Left cardiac atrium (tissue), 4 donors: ENCODE measurements around the gene PAQR6. TPM values are rescaled to one million over a fixed set of nuclear protein-coding genes. Genes with fewer than 3 reads are reported as not detected.
"Not testable (repeated sequence)": the region's sequence is repeated elsewhere in the genome, so short reads cannot be mapped to it uniquely, and the experiment has no call there.

ENCODE experiments used
- ATAC-seq, 2 donors: fragments of 200-7000 bp; cut with Tn5 transposase; one replicate each; pipeline ENCODE4 v1.9.1; 2020; ENCODE audit warnings: mild to moderate bottlenecking in 2 of 2, moderate library complexity in 2 of 2
- DNase-seq: peaks from one replicate; pipeline ENCODE4 v3.0.0-alpha.2; 2020
- intact Hi-C, 2 donors: fragments of 100-400 bp; cut with DNase I; formaldehyde crosslinking; loops; one replicate each; pipeline versions ENCODE4 v1.14.1 to v1.15.1; 2022 to 2023
- total RNA-seq, 2 donors: library from RNA; stranded (reverse); fragmentation: NEBNext Ultra II Directional; extraction: Animal tissue kit (Norgen Biotek cat#: 25700); gene quantifications; one replicate each; pipeline ENCODE4 v1.2.1, GENCODE V29; 2021
- donor health status: DM: no; HTN: yes; CAD: no.
- donor health status: DM: no; HTN: yes; CAD: no; lungs with severe emphysema.
- donor health status: DM: yes; HTN: yes; CAD: no.
- donor health status: Dilated cardiomyopathy.

PAQR6 gene
- total RNA-seq, 2 donors from 2014 or later: 0.71 to 1.3 TPM

DNA sequence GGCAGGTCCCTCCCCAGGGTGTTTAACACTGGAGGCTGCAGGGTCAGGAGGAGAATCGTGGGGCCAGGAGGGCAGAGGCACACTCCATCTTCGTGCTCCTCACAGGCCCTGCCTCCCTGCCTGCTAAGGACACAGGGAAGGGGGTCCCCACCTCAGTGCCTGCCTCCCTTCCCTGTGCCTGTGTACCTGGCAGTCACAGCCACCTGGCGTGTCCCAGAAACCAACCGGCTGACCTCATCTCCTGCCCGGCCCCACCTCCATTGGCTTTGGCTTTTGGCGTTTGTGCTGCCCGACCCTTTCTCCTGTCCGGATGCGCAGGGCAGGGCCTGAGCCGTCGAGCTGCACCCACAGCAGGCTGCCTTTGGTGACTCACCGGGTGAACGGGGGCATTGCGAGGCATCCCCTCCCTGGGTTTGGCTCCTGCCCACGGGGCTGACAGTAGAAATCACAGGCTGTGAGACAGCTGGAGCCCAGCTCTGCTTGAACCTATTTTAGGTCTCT, 6.5 kb downstream of the PAQR6 start:
- ATAC-seq (no peak), DNase-seq (no peak)
- intact Hi-C loops: no loop called here

DNA sequence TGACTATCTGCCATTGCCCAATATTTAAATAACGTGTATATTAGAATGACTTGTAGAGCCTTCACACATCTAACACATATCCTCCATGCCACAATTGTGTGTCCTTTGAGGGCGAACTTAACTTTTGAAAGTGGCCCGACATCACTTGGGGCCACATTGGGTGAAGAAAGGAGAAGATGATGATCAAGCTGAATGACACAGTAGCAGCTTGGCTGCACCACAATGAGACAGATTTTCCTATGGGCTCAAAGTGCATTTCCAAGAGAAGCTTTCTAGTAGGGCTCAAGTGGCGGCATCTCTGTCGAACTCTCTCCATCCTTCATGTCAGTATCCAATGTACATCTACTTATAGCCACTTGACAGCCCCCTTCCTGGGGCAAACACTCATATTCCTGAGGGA, 9.6 kb downstream of the PAQR6 start:
- ATAC-seq: no peak
- intact Hi-C loops: no loop called here
- no peak for DNase-seq

DNA sequence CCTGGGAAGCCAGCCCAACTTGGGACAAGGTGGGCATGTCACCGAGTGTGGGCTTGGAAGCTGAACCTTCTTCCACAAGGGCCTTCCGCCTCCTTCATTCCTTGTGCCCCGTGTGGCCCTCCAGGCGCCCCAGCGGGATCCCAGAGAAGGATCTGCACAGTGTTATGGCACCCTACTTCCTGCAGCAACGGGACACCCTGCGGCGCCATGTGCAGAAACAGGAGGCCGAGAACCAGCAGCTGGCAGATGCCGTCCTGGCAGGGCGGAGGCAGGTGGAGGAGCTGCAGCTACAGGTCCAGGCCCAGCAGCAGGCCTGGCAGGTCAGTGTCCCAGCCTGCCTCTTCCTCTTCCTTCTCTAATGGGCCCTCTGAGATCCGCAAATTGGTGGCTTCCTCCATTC, 11.7 kb downstream of the PAQR6 start:
- intact Hi-C loops: no loop called here
- DNase-seq: no peak
- ATAC-seq: no peak

DNA sequence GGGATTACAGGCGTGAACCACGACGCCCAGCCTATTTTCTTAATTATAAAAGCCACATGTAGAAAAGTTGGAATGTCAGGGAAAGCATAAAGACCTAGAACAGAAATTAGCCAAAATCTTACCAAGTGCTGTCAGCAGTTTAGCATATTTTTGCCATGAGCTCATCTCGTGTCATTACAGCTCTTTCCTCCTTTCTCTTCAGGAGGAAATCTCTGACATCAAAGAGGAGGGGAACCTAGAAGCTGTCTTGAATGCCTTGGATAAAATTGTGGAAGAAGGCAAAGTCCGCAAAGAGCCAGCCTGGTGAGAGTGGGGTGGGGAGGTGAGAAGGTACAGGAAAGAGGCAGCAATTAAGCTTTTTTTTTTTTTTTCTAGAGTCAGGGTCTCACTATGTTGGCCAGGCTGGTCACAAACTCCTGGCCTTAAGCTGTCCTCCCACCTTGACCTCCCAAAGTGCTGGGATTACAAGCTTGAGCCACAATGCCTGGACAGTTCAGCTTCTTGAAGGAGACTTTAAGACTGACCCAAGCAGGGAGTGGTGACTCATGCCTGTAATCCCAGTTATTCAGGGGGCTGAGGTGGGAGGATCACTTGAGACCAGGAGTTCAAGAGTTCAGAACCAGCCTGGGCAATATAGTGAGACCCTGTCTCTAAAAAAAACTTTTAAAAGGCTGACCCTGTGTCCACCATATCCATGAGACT, 14.3 kb downstream of the PAQR6 start:
- no peak for DNase-seq
- peak in 1 of 2 donors; percentile 61 for ATAC-seq
- intact Hi-C loops: no loop called here

DNA sequence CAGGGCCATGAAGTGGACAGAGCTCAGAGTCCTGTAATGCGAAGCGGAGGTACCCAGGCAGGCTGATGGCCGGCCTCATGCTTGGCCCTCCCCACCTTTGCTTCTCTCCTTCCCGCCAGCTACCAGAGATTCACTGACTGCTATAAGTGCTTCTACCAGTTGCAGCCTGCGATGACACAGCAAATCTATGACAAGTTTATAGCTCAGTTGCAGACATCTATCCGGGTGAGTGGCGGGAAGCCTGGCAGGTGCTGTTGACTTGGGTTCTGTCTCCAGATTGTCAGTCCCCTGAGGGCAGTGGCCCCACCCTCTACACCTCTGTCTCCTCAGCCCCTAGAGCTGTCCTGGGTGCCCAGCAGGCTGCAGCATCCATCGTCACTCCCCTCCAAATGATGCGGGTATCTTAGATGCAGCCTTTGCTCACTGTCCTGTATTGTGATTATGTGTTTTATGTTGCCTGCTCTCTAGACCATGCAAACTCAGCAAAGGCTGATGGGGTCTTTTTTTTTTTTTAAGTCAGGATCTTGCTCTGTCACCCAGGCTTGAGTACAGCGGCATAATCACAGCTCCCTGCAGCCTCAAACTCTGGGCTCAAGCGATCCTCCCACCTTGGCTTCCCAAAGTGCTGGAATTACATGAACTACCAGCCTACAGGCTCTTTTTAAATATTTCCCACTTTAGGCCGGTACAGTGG, 15.5 kb downstream of the PAQR6 start:
- intact Hi-C loops: no loop called here
- DNase-seq (no peak), ATAC-seq (no peak)

DNA sequence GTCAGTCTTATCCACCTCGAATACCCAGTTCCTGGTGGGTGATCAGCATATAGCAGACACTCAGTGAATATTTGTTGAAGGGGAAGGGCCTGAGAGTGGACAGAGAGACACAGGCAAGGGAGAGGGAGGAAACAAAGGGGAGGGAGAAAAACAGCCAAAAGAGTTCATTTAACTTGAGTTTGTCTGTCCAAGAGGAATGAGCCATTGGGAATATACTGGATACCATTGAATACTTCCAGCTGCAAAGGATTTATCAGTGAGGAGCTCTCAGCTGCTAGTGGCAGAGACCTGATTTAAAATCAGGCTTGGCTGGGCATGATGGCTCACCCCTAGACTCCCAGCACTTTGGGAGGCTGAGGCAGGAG, 17.4 kb downstream of the PAQR6 start:
- ATAC-seq: no peak
- no peak for DNase-seq

DNA sequence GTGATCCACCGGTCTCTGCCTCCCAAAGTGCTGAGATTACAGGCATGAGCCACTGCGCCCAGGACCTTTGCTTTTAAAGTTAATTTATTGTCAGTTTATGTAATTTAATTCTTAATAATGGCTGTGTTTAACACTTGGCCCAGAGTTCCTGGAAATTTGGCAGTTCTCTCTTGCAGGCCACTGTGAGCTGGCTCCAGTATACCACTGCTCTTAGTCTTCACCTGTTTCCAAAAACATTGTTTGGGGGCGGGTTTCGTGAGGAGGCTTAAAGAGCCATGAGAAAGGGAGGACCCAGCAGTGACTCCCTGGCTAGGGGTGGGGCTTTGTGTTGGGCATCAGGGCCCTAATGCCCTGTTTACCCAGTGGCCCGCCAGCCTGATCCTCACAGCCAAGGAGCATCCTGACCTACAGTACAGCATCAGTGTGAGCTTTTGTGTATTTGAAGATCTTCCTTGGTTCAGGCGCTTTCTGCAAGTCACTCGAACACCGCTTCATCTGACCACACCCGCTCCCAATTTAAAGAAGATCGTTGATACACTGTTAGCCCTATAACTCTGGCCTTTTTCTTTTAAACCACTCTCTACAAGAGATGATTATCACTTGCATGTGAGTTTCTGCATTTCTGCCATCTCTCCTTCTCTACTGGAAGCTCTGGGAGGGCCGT, 17.9 kb downstream of the PAQR6 start:
- no peak for DNase-seq
- intact Hi-C loops: loop anchor here in 1 of 2 donors (5.0 kb wide), 2 partner anchors 83 to 138 kb away; no protein-coding TSS in a partner anchor
- ATAC-seq: no peak

More for the DNA sequence above, 17.4 kb downstream of the PAQR6 start:
- intact Hi-C loops: no loop called here

DNA sequence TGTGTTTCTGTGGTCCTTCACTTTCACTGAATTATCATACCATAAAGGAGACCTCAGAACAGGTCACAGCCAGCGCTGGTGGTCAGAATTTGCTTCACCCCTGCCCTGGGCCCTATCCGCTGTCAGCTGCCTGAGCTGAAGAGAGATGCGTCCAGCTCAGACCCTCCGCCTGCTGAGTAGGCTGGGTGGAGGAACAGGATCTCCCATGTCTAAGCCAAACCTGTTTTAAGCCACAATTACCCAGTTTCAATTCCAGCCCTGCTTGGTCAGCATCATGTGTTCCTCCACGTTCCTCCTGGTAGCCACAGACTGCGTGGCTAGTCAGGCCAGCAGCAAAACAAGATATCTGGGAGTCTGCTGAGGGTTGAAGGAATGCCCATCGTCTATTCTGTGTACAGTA, 19.4 kb downstream of the PAQR6 start:
- ATAC-seq (no peak), DNase-seq (no peak)
- intact Hi-C loops: loop anchor here in 1 of 2 donors (5.0 kb wide), 2 partner anchors 81 to 136 kb away; no protein-coding TSS in a partner anchor

DNA sequence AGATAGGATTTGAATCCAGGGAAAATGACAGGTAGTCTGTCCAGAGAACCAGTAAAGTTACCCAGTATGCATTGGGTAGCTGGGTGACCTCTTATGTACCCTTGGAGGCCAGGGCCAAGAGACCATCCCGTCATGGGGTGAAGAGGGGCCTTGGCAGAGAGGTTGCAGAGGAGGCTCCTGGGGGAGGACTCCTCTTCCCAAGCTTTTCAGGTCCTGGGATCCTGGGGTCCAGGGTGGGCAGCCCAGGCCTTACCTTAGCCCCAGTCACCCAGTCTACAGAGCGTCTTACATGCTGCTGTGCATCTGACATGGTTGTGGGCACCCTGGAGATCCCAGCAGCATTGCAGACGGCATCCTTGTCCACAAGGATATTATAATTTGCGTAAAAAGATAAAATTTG, 21.1 kb downstream of the PAQR6 start:
- ATAC-seq: no peak
- DNase-seq: no peak
- intact Hi-C loops: loop anchor here in 1 of 2 donors (5.0 kb wide), 2 partner anchors 79 to 134 kb away; no protein-coding TSS in a partner anchor

DNA sequence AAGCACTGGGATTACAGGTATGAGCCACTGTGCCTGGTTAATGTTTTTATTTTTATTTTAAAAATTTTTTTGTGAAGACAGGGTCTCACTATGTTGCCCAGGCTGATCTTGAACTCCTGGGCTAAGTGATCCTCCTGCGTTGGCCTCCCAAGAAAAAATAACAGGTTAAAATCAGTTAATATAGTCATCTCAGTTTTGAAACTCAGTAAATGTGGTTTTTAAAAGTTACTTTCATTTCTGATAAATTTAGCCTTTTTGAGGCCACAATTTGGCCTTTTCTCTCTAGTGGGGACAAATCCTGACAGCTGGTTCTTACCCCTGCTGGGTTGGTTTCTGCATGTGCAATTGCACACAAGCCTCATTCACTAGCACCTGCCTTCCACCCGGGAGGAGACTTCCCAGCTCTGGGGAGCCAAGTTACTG, 21.7 kb downstream of the PAQR6 start:
- ATAC-seq (no peak), DNase-seq (no peak)
- intact Hi-C loops: loop anchor here in 1 of 2 donors (5.0 kb wide), 2 partner anchors 79 to 134 kb away; no protein-coding TSS in a partner anchor

DNA sequence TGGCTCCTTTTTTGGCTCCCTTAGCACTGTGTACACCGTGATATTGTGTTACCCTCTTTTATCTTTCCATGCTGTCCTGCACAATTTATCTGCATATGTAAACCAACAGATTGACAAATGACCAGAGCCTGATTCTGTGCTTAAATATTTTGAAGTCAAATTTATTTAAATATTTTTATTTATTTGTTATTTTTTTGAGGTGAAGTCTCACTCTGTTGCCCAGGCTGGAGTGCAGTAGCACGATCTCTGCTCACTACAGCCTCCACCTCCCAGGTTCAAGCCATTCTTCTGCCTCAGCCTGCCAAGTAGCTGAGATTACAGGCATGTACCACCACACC, 22.2 kb downstream of the PAQR6 start:
- intact Hi-C loops: loop anchor here (1.0 to 5.0 kb wide), 4 partner anchors 78 to 135 kb away; no protein-coding TSS in a partner anchor
- ATAC-seq: no peak
- no peak for DNase-seq

DNA sequence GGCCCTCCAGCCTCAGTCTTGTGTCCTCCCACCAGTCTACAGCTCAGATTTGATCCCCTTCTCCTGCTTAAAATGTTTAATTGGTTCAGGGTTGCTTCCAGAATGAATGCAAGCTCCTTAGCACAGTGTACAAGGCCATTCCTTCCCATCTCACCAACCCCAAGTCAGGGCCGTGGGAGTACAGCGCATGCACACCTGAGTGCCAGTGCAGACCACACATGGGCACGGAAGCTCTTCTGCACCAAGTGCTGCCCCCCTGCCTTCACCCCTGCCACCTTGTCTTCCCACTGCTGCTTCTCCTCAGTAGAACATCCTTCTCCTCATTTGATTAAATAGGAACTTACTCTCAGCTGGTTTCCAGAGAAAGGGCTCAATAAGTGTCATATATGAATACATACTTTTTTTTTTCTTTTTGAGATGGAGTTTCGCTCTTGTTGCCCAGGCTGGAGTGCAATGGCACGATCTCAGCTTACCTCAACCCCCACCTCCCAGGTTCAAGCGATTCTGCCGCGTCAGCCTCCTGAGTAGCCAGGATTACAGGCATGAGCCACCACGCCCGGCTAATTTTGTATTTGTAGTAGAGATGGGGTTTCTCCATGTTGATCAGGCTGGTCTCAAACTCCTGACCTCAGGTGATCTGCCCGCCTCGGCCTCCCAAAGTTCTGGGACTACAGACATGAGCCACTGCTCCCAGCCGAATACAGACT, 25.7 kb downstream of the PAQR6 start:
- no peak for ATAC-seq
- DNase-seq: no peak
- intact Hi-C loops: no loop called here

DNA sequence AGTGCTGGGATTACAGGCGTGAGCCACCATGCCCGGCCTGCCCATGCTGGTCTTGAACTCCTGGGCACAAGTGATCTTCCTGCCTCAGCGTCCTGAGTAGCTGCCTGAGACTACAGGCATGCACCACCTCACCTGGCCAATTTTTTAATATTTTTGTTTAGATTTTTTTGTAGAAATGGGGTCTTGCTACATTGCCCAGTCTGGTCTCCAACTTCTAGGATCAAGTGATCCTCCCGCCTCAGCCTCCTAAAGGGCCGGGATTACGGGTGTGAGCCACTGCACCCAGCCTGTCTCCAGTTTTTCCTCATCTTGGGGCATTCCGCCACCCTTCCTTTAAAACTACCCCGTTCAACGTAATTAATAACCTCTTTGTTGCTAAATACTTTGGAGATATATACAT, 27.6 kb downstream of the PAQR6 start:
- ATAC-seq (no peak), DNase-seq (no peak)
- intact Hi-C loops: no loop called here

DNA sequence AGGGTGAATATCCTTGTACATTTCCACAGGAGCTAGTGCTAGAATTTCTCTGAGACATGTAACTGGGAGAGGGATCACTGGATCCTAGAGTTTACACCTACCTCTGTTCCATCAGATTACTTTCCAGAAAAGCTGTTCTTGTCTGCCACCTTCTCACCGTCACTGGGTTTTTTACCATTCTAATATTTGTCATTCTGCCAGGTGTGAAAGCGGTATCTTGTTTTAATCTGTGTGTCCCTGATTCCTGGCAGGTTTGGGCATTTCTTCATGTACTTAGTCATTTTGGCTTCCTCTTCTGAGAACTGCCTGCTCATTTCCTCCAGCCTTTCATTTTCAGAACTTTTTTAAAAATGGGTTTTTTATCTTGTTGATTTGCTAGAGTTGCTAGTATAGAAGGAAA, 30.0 kb downstream of the PAQR6 start:
- DNase-seq (no peak), ATAC-seq (no peak)
- intact Hi-C loops: no loop called here

DNA sequence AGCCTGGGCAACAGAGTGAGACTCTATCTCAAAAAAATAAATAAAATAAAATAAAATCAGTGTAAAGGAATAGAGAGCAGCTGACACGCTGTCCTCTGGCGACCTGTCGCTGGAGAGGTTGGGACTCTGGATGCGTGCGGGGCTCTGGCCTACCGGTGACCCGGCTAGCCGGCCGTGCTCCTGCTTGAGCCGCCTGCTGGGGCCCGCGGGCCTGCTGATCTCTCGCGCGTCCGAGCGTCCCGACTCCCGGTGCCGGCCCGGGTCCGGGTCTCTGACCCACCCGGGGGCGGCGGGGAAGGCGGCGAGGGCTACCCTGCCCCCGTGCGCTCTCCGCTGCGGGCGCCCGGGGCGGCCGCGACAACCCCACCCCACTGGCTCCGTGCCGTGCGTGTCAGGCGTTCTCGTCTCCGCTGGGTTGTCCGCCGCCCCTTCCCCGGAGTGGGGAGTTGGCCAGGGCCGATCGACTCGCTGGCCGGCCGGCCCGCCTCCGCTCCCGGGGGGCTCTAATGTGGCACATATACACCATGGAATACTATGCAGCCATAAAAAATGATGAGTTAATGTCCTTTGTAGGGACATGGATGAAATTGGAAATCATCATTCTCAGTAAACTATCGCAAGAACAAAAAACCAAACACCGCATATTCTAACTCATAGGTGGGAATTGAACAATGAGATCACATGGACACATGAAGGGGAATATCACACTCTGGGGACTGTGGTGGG, 31.3 kb downstream of the PAQR6 start:
- DNase-seq, intact Hi-C loops, ATAC-seq: not testable (repeated sequence)

DNA sequence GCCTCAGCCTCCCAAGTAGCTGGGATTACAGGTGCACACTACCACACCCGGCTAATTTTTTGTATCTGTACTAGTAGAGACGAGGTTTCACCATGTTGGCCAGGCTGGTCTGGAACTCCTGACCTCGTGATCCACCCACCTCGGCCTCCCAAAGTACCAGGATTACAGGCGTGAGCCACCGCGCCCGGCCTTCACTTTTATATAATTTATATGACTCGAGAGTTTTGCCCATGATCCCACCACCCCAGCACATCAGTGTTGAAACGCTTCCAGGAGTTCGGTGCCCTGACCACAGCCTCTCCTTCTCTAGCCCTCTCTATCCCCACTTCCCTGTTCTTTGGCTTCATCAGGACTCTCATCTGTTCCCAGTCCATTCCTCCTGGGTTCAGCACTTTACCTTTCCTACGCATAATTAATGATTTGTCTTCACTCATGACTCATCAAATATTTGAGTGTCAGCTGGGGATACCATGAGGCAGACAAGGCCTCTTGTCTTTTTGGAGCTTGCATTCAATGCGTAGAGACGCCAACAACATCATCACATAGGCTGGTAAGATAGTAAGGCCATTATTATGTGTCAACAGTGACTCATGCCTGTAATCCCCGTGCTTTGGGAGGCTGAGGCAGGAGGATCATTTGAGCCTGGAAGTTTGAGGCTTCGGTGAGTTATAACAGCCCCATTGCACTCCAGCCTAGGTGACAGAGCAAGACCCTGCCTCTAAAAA, 33.7 kb downstream of the PAQR6 start:
- intact Hi-C loops: loop anchor here in 1 of 2 donors (5.0 kb wide), 1 partner anchor 52 kb away; no protein-coding TSS in a partner anchor
- DNase-seq (no peak), ATAC-seq (no peak)

DNA sequence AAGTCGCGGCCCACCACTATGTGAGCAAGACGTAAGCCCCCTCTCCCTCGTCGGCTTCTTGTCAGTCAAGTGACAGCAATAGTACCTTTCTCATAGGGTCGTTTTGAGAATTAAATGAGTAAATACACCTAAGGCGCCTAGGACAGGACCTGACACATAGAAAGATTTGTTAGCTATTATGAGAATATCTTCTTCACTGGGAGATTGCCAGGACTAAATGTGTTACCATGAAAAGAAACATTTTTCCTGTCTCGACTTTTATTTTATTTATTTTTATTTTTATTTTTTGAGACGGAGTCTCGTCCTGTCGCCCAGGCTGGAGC, 34.3 kb downstream of the PAQR6 start:
- no peak for ATAC-seq
- intact Hi-C loops: loop anchor here in 1 of 2 donors (5.0 kb wide), 1 partner anchor 51 kb away; no protein-coding TSS in a partner anchor

More for the DNA sequence above, 34.3 kb downstream of the PAQR6 start:
- DNase-seq: no peak
